GM23338 (cell line): Measurements from ENCODE around the gene MYH7.

Experiments used
- EZH2 ChIP-seq: fragments of 200-600 bp; sonication (generic); IDR thresholded peaks from one replicate; pipeline ENCODE4 v1.8.0; 2017; ENCODE audit warnings: antibody characterized with exemption, mild to moderate bottlenecking, low read depth; ENCODE audit not compliant: unreplicated experiment
- POLR2AphosphoS5 ChIP-seq: IDR thresholded peaks from 2 replicates; pipeline ENCODE4 v1.6.1; 2016; ENCODE audit warnings: antibody characterized with exemption, low read depth
- TF ChIP-seq, protein P1 (sequence below), 2 experiments: fragments of 200-600 bp in 1 of 2; sonication (generic) in 1 of 2; conservative IDR thresholded peaks; 2 replicates each; pipeline versions ENCODE4 v1.5.1 to v1.6.1; 2016 to 2017; ENCODE audit warnings: antibody characterized with exemption in 2 of 2, low read depth in 2 of 2, mild to moderate bottlenecking in 2 of 2, moderate library complexity in 1 of 2
- TF ChIP-seq, protein P2 (sequence below): IDR thresholded peaks from one replicate; pipeline ENCODE4 v1.6.1; 2018; ENCODE audit warnings: antibody characterized with exemption; ENCODE audit not compliant: unreplicated experiment

GRCh38 chr14:23483236-23483854 lies 47.9 kb upstream of the MYH7 start:
- TF ChIP-seq, protein P1, sequence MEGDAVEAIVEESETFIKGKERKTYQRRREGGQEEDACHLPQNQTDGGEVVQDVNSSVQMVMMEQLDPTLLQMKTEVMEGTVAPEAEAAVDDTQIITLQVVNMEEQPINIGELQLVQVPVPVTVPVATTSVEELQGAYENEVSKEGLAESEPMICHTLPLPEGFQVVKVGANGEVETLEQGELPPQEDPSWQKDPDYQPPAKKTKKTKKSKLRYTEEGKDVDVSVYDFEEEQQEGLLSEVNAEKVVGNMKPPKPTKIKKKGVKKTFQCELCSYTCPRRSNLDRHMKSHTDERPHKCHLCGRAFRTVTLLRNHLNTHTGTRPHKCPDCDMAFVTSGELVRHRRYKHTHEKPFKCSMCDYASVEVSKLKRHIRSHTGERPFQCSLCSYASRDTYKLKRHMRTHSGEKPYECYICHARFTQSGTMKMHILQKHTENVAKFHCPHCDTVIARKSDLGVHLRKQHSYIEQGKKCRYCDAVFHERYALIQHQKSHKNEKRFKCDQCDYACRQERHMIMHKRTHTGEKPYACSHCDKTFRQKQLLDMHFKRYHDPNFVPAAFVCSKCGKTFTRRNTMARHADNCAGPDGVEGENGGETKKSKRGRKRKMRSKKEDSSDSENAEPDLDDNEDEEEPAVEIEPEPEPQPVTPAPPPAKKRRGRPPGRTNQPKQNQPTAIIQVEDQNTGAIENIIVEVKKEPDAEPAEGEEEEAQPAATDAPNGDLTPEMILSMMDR (conservative IDR thresholded peaks at IDR 0.05; ENCODE audit: low read depth in 2 of 2) = peak; percentile 79 to 94
- TF ChIP-seq EZH2 (no peak), POLR2AphosphoS5 (0 out of 2 replicates have a peak, but pooled peaks have one; percentile 19)
- TF ChIP-seq, protein P2, sequence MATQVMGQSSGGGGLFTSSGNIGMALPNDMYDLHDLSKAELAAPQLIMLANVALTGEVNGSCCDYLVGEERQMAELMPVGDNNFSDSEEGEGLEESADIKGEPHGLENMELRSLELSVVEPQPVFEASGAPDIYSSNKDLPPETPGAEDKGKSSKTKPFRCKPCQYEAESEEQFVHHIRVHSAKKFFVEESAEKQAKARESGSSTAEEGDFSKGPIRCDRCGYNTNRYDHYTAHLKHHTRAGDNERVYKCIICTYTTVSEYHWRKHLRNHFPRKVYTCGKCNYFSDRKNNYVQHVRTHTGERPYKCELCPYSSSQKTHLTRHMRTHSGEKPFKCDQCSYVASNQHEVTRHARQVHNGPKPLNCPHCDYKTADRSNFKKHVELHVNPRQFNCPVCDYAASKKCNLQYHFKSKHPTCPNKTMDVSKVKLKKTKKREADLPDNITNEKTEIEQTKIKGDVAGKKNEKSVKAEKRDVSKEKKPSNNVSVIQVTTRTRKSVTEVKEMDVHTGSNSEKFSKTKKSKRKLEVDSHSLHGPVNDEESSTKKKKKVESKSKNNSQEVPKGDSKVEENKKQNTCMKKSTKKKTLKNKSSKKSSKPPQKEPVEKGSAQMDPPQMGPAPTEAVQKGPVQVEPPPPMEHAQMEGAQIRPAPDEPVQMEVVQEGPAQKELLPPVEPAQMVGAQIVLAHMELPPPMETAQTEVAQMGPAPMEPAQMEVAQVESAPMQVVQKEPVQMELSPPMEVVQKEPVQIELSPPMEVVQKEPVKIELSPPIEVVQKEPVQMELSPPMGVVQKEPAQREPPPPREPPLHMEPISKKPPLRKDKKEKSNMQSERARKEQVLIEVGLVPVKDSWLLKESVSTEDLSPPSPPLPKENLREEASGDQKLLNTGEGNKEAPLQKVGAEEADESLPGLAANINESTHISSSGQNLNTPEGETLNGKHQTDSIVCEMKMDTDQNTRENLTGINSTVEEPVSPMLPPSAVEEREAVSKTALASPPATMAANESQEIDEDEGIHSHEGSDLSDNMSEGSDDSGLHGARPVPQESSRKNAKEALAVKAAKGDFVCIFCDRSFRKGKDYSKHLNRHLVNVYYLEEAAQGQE = peak; percentile 38
